Mucosa of descending colon (tissue), 3 donors: ENCODE results near the gene SPSB4. TPM values are rescaled to one million over a fixed set of nuclear protein-coding genes. Genes with fewer than 3 reads are reported as not detected.

Experiments used
- ATAC-seq: fragments of 200-7000 bp; cut with Tn5 transposase; one replicate; pipeline ENCODE4 v1.9.1; 2020; ENCODE audit warnings: mild to moderate bottlenecking, moderate library complexity
- DNase-seq, 3 donors: peaks; one replicate each; pipeline ENCODE4 v3.0.0-alpha.2; 2020
- H3K36me3 ChIP-seq: fragments of 200-600 bp; one replicate; pipeline ENCODE4 v1.8.0; 2021; ENCODE audit warnings: low read depth, mild to moderate bottlenecking
- H3K4me1 ChIP-seq: fragments of 200-600 bp; one replicate; pipeline ENCODE4 v1.8.0; 2021; ENCODE audit warnings: low read depth, mild to moderate bottlenecking
- H3K4me3 ChIP-seq: fragments of 200-600 bp; one replicate; pipeline ENCODE4 v1.8.0; 2021; ENCODE audit warnings: mild to moderate bottlenecking
- H3K9me3 ChIP-seq: fragments of 200-600 bp; one replicate; pipeline ENCODE4 v1.8.0; 2021; ENCODE audit warnings: mild to moderate bottlenecking
- intact Hi-C, 2 donors: fragments of 100-400 bp; cut with DNase I in 1 of 2; cut with micrococcal nuclease in 1 of 2; formaldehyde crosslinking; loops; one replicate each; pipeline versions ENCODE4 v1.11.0 to v1.11.1; 2022; cut with DNase I, micrococcal nuclease
- total RNA-seq, 3 donors: library from RNA; stranded (reverse); fragmentation: NEBNext Ultra II Directional in 2 of 3; extraction: Animal tissue kit (Norgen Biotek cat#: 25700) in 2 of 3; gene quantifications; one replicate each; pipeline versions ENCODE4 v1.2.1 to v1.2.4, GENCODE V29; 2021 to 2023
- TF ChIP-seq, protein P1 (sequence below): fragments of 200-600 bp; IDR thresholded peaks from one replicate; pipeline ENCODE4 v1.8.0; 2022; ENCODE audit warnings: antibody characterized with exemption, mild to moderate bottlenecking
- donor health status: DM: no; HTN: no; CAD: no; lungs with moderate emphysema.
- donor health status: DM: no; HTN: no; CAD: no.
- donor health status: DM: no; HTN: yes; CAD: no.

The SPSB4 gene
- total RNA-seq, 3 donors from 2014 or later, result 0.10 to 0.85 (median 0.17) TPM

DNA sequence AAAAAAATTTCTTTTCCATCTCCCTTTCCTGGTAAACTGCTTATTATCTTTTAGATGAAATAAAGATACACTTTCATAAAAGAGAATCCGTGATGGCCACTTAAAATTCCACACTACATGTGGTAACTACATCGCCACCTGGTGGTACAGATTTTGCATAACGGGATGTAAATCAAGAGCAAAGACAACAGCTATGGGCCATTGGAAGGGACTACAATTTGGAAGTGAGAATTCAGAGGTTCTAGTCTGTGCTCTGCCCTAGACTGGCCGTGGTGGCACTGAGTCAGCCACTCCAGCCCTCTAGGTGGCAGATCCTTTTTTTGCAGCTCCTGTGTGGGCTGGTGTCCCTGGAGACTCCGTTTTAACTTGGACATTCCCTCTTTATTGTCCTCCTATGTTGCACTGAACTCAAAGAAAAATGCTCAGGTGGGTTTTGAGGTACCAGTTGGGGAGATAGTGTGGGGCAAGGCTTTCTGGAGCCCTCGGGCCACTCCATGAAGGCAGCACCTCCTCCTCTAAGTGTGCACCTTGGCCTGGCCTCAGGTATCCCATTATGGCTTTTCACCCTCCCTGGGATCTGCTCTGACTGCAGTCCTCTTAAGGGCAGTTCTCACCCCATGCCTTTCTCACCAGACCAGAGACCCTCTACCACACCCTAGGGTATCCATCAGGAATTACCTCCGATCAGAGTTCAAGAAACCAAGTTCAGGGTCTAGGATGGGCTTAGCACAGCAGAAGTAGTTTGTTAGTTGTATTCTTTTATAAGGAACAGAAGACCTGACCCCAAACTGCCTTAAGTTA is 54.9 kb downstream of the SPSB4 start:
- peak in 1 of 3 donors; percentile 94 for DNase-seq
- intact Hi-C loops, result loop anchor here (5.0 to 10.0 kb wide), 4 partner anchors 94 to 211 kb away; no protein-coding TSS in a partner anchor
- H3K4me1 ChIP-seq, result no peaks in the 10 kb centered on the region
- ATAC-seq, result peak; percentile 65
- H3K4me3 ChIP-seq, result no peak overlapping the region
- no peaks in the 10 kb centered on the region for H3K9me3 ChIP-seq
- TF ChIP-seq, protein P1, sequence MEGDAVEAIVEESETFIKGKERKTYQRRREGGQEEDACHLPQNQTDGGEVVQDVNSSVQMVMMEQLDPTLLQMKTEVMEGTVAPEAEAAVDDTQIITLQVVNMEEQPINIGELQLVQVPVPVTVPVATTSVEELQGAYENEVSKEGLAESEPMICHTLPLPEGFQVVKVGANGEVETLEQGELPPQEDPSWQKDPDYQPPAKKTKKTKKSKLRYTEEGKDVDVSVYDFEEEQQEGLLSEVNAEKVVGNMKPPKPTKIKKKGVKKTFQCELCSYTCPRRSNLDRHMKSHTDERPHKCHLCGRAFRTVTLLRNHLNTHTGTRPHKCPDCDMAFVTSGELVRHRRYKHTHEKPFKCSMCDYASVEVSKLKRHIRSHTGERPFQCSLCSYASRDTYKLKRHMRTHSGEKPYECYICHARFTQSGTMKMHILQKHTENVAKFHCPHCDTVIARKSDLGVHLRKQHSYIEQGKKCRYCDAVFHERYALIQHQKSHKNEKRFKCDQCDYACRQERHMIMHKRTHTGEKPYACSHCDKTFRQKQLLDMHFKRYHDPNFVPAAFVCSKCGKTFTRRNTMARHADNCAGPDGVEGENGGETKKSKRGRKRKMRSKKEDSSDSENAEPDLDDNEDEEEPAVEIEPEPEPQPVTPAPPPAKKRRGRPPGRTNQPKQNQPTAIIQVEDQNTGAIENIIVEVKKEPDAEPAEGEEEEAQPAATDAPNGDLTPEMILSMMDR, result peak; percentile 52
- H3K36me3 ChIP-seq, result no peaks in the 10 kb centered on the region

- ATAC-seq (no peak), DNase-seq (no peak)
- TF ChIP-seq, protein P1, result no peak
- Histone ChIP-seq H3K4me1 (no peaks in the 10 kb centered on the region), H3K4me3 (no peak overlapping the region), H3K9me3 (no peaks in the 10 kb centered on the region), H3K36me3 (no peaks in the 10 kb centered on the region)
- intact Hi-C loops, result loop anchor here (5.0 to 10.0 kb wide), 4 partner anchors 95 to 212 kb away; no protein-coding TSS in a partner anchor
These were observed 55.7 kb downstream of the SPSB4 start for GRCh38 chr3:141106842-141107241.

DNA sequence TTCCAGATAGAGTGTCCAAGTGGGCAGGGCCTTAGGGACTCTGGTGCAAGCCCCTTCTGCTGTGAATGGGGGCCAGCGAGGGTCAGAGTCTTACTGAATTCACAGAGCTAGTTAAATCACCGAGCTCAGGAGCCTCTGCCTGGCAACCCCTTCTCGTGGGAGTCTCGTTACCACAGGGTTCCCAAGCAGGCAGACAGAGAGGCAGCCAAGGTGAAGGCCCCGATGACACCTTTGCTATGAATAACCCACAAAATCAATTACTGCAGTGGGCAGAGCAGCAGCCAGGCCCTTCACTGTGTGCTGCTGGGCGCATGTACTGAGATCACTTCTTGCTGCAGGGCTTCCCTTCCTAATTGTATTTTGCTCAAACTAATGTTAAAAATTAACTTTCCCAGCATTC is 56.9 kb downstream of the SPSB4 start:
- ATAC-seq (no peak), DNase-seq (no peak)
- Histone ChIP-seq H3K9me3 (no peaks in the 10 kb centered on the region), H3K4me3 (no peak overlapping the region), H3K36me3 (no peaks in the 10 kb centered on the region), H3K4me1 (no peaks in the 10 kb centered on the region)
- TF ChIP-seq, protein P1, result no peak
- intact Hi-C loops, result loop anchor here (5.0 to 10.0 kb wide), 4 partner anchors 96 to 213 kb away; no protein-coding TSS in a partner anchor

DNA sequence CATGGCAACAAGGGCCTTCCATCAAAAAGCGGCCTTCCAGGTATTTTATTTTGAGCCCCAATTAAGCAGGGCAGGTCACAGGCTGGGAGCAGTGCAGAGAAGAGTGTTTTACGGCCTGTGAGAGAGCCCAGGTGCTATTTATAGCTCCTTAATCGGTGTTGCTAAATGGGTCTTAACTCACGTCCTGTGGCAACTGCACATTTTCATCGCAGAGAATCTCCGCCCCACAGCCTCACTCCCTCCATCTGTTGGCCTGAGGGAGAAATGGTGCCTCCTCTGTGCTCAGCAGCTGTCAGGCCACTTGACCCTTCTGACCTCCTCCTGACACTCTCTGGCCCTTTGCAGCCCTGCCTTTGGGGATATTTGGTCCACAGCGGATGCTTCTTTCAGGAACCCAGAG is 58.6 kb downstream of the SPSB4 start:
- ATAC-seq, result no peak
- TF ChIP-seq, protein P1, result no peak
- no peak for DNase-seq
- no peaks in the 10 kb centered on the region for H3K36me3 ChIP-seq
- no peak overlapping the region for H3K4me3 ChIP-seq
- no peaks in the 10 kb centered on the region for H3K4me1 ChIP-seq
- intact Hi-C loops, result loop anchor here (5.0 to 10.0 kb wide), 4 partner anchors 97 to 215 kb away; no protein-coding TSS in a partner anchor
- H3K9me3 ChIP-seq, result no peaks in the 10 kb centered on the region

- intact Hi-C loops, result no loop called here
- TF ChIP-seq, protein P1, result no peak
- Histone ChIP-seq H3K4me1 (no peaks in the 10 kb centered on the region), H3K9me3 (no peaks in the 10 kb centered on the region), H3K36me3 (no peaks in the 10 kb centered on the region), H3K4me3 (no peak overlapping the region)
- ATAC-seq (no peak), DNase-seq (no peak)
These were observed 59.2 kb downstream of the SPSB4 start for GRCh38 chr3:141110322-141110721.
